ENCODE results near the gene SPRYD4.

Gene SPRYD4

DNA sequence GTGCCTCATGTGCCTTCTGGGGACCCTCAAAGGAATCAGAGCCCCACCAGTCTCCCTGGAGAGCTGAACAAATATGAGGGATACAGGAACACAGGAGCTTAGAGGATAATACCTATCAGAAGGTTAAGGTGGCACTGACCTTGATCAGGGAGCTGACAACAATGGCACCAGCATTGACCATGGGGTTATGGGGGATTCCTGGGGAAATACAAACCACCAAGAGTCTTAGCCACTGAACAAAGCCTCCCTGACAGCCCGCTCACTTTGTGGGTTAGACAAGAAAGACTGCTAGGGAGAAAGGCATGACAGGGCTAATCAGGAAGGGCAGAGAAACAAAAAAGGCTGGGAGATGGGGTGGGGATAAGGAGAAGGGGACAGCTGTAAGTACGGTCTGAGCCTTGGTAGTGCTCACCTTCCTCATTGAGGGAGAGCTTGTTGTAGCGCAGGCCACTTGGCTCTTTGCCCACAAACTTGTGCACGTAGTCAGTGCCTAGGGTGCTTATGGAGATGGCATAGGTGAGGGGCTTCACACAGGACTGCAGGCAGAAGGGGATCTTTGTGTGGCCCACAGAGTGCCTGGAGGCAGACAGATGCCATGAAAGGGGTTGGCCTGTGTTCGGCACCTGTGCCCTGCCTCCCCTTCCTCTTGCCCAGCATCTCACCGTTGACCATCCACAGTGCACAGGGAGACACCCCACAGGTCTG, 9.3 kb downstream of the SPRYD4 start:
- Histone ChIP-seq H3K27me3 (ENCODE audit: control insufficient read depth, low read length) (no peaks in the 10 kb centered on the region), H3K4me1 (ENCODE audit: control insufficient read depth, low read length) (peaks cover 8% of the 10 kb centered on the region), H3K9me3 (ENCODE audit: control insufficient read depth, insufficient read depth, low read length) (no peaks in the 10 kb centered on the region), H3K4me3 (ENCODE audit: low read length) (no peak overlapping the region), H3K36me3 (ENCODE audit: control insufficient read depth, low read length) (0 out of 2 replicates have a peak, but pooled peaks cover 3% of the 10 kb centered on the region), H3K9me2 (replicated peaks; ENCODE audit: control insufficient read depth, low read length) (no peaks in the 10 kb centered on the region), H3K27ac (ENCODE audit: low read depth, low read length) (no peak overlapping the region), H3K79me2 (ENCODE audit: control insufficient read depth, low read length) (no peaks in the 10 kb centered on the region), H3K4me2 (ENCODE audit: low read length) (no peak overlapping the region), H4K20me1 (ENCODE audit: control insufficient read depth, insufficient read depth, low read depth, low read length) (no peaks in the 10 kb centered on the region), H3F3A (ENCODE audit: control insufficient read depth, insufficient read depth) (no peaks in the 10 kb centered on the region)
- TF ChIP-seq, protein P1, sequence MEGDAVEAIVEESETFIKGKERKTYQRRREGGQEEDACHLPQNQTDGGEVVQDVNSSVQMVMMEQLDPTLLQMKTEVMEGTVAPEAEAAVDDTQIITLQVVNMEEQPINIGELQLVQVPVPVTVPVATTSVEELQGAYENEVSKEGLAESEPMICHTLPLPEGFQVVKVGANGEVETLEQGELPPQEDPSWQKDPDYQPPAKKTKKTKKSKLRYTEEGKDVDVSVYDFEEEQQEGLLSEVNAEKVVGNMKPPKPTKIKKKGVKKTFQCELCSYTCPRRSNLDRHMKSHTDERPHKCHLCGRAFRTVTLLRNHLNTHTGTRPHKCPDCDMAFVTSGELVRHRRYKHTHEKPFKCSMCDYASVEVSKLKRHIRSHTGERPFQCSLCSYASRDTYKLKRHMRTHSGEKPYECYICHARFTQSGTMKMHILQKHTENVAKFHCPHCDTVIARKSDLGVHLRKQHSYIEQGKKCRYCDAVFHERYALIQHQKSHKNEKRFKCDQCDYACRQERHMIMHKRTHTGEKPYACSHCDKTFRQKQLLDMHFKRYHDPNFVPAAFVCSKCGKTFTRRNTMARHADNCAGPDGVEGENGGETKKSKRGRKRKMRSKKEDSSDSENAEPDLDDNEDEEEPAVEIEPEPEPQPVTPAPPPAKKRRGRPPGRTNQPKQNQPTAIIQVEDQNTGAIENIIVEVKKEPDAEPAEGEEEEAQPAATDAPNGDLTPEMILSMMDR (IDR thresholded peaks at IDR 0.05; ENCODE audit: low read depth, low read length, poor library complexity, severe bottlenecking): no peak
- no peak for TF ChIP-seq EZH2phosphoT487 (IDR thresholded peaks at IDR 0.05; ENCODE audit: borderline replicate concordance, low read length)

DNA sequence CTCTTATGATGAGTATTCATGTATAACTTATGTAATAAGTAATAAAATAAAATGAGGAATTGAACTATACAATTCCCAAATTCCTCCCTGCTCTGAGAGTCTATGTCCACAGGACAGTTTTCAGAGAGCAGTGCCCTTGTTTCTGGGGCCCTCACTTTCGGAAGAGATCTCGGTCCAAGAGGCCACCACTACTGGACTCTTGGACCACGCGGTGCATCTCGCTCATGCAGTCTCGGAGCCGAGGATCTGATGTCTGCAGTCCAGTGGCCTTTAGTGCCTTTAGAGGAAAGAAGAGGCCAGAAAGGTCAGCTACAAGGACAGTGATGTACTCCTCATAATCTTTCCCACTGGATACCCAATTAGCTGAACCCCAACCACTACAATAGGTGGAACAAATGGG, 11.2 kb downstream of the SPRYD4 start:
- no peaks in the 10 kb centered on the region for H3K36me3 ChIP-seq (ENCODE audit: control insufficient read depth, low read length)
- H3K9me2 ChIP-seq (replicated peaks; ENCODE audit: control insufficient read depth, low read length): no peaks in the 10 kb centered on the region
- no peaks in the 10 kb centered on the region for H3K9me3 ChIP-seq (ENCODE audit: control insufficient read depth, insufficient read depth, low read length)
- no peaks in the 10 kb centered on the region for H4K20me1 ChIP-seq (ENCODE audit: control insufficient read depth, insufficient read depth, low read depth, low read length)
- H3K4me3 ChIP-seq (ENCODE audit: low read length): no peak overlapping the region
- H3K4me2 ChIP-seq (ENCODE audit: low read length): no peak overlapping the region
- H3K27ac ChIP-seq (ENCODE audit: low read depth, low read length): no peak overlapping the region
- no peaks in the 10 kb centered on the region for H3F3A ChIP-seq (ENCODE audit: control insufficient read depth, insufficient read depth)
- no peaks in the 10 kb centered on the region; the same call in 1 of the 2 replicates for H3K4me1 ChIP-seq (ENCODE audit: control insufficient read depth, low read length)
- H3K79me2 ChIP-seq (ENCODE audit: control insufficient read depth, low read length): no peaks in the 10 kb centered on the region
- H3K27me3 ChIP-seq (ENCODE audit: control insufficient read depth, low read length): 0 out of 2 replicates have a peak, but pooled peaks cover 2% of the 10 kb centered on the region
- TF ChIP-seq, protein P1 (IDR thresholded peaks at IDR 0.05; ENCODE audit: low read depth, low read length, poor library complexity, severe bottlenecking): no peak
- TF ChIP-seq EZH2phosphoT487 (IDR thresholded peaks at IDR 0.05; ENCODE audit: borderline replicate concordance, low read length): no peak

DNA sequence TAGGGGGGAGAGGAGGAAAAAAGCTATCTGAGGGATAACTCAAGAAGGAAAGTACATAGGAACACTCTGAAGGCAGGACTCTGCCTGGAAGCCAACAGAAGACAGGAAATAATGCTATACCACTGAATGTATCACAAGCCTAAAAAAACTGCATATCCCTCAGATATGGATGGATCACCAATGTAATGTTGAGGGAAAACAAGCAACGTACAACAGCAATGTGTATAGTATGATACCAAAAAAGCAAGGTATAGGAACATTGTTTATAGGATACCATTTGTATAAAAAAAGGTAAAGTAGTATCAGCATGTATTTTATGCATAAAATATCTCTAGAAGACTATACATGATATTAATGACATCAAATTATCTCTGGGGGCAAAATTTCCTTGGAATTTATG, 16.2 kb downstream of the SPRYD4 start:
- Histone ChIP-seq H3K4me3 (ENCODE audit: low read length) (no peak overlapping the region), H3K36me3 (ENCODE audit: control insufficient read depth, low read length) (no peaks in the 10 kb centered on the region), H3K27me3 (ENCODE audit: control insufficient read depth, low read length) (peaks cover 28% of the 10 kb centered on the region), H3K9me3 (ENCODE audit: control insufficient read depth, insufficient read depth, low read length) (no peaks in the 10 kb centered on the region), H3K4me1 (ENCODE audit: control insufficient read depth, low read length) (no peaks in the 10 kb centered on the region; the same call in 1 of the 2 replicates), H3K27ac (ENCODE audit: low read depth, low read length) (no peak overlapping the region), H3K79me2 (ENCODE audit: control insufficient read depth, low read length) (no peaks in the 10 kb centered on the region), H3K9me2 (replicated peaks; ENCODE audit: control insufficient read depth, low read length) (no peaks in the 10 kb centered on the region), H3F3A (ENCODE audit: control insufficient read depth, insufficient read depth) (no peaks in the 10 kb centered on the region), H4K20me1 (ENCODE audit: control insufficient read depth, insufficient read depth, low read depth, low read length) (no peaks in the 10 kb centered on the region), H3K4me2 (ENCODE audit: low read length) (no peak overlapping the region)
- no peak for TF ChIP-seq EZH2phosphoT487 (IDR thresholded peaks at IDR 0.05; ENCODE audit: borderline replicate concordance, low read length)
- TF ChIP-seq, protein P1 (IDR thresholded peaks at IDR 0.05; ENCODE audit: low read depth, low read length, poor library complexity, severe bottlenecking): no peak
